Measurements from ENCODE around the gene ADPRH.

ADPRH gene

DNA sequence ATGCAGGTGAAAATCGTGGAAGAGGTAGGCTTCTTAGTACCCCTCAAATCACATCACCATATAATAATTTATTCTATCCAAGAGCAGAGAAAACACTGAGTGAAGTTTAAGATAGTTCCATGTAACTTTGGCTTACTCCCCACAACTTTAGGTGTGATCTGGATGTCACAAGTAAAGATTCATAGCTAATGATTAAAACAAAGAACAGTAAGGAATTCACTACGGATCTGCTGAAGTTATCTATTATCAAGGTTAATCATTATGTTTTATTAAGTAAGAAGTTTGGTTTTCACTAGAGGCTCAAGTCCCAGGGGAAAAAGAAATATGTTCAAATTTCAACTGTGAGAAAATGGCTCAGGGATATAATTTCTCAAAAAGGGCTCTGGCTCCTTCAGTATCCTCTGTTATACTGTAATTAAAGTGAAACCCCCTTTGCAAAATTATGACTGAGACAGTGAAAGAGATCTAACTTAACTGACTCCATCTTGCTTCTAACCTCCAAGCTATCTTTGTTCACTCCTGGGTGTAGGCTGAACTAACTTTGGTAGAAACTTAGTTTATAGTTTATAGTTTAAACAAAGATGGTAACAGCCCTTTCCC lies 37.0 kb upstream of the ADPRH start:
- Histone ChIP-seq H3K9ac (ENCODE audit: low read length) (0 out of 2 replicates have a peak overlapping the region, but pooled peaks have one; percentile 26), H3K4me2 (ENCODE audit: low read length) (peak overlapping the region; percentile 49)
- TF ChIP-seq CTCF (IDR thresholded peaks at IDR 0.05; ENCODE audit: low read depth, low read length): no peak
- no peak for TF ChIP-seq EZH2phosphoT487 (IDR thresholded peaks at IDR 0.05; ENCODE audit: low read depth)

GRCh38 chr3:119543147-119543546 lies 36.1 kb upstream of the ADPRH start:
- no peaks in the 10 kb centered on the region; the same call in 1 of the 2 replicates for H3K9me3 ChIP-seq (ENCODE audit: insufficient read depth, low read length)
- H4K20me1 ChIP-seq (ENCODE audit: insufficient read depth, low read length): peaks cover 21% of the 10 kb centered on the region
- peak overlapping the region; percentile 49; the same call in 1 of the 2 replicates for H3K4me2 ChIP-seq (ENCODE audit: low read length)
- TF ChIP-seq EZH2phosphoT487 (IDR thresholded peaks at IDR 0.05; ENCODE audit: low read depth): no peak
- no peak for TF ChIP-seq CTCF (IDR thresholded peaks at IDR 0.05; ENCODE audit: low read depth, low read length)
- H3K9ac ChIP-seq (ENCODE audit: low read length): no peak overlapping the region
- peaks cover 81% of the 10 kb centered on the region for H3K4me1 ChIP-seq (ENCODE audit: low read length)
- H2AFZ ChIP-seq (ENCODE audit: low read depth, low read length): no peak overlapping the region
- peaks cover 100% of the 10 kb centered on the region for H3K79me2 ChIP-seq (ENCODE audit: low read length)
- no peak overlapping the region for H3K27ac ChIP-seq (ENCODE audit: low read length)
- no peak overlapping the region for H3K4me3 ChIP-seq (ENCODE audit: low read length)
- H3K27me3 ChIP-seq (ENCODE audit: low read depth, low read length): no peaks in the 10 kb centered on the region
- H3K36me3 ChIP-seq (replicated peaks; ENCODE audit: low read depth, low read length): peaks cover 80% of the 10 kb centered on the region

More for the DNA sequence above, 37.0 kb upstream of the ADPRH start:
- H2AFZ ChIP-seq (ENCODE audit: low read depth, low read length): no peak overlapping the region
- peaks cover 76% of the 10 kb centered on the region for H3K36me3 ChIP-seq (replicated peaks; ENCODE audit: low read depth, low read length)
- peaks cover 100% of the 10 kb centered on the region for H3K79me2 ChIP-seq (ENCODE audit: low read length)
- H3K4me1 ChIP-seq (ENCODE audit: low read length): peaks cover 73% of the 10 kb centered on the region
- H3K27ac ChIP-seq (ENCODE audit: low read length): peak overlapping the region; percentile 64
- H3K4me3 ChIP-seq (ENCODE audit: low read length): 0 out of 2 replicates have a peak overlapping the region, but pooled peaks have one; percentile 18
- no peaks in the 10 kb centered on the region; the same call in 1 of the 2 replicates for H3K9me3 ChIP-seq (ENCODE audit: insufficient read depth, low read length)
- H4K20me1 ChIP-seq (ENCODE audit: insufficient read depth, low read length): peaks cover 21% of the 10 kb centered on the region
- no peaks in the 10 kb centered on the region for H3K27me3 ChIP-seq (ENCODE audit: low read depth, low read length)

GRCh38 chr3:119547227-119547626 lies 32.1 kb upstream of the ADPRH start:
- Histone ChIP-seq H3K9me3 (ENCODE audit: insufficient read depth, low read length) (no peaks in the 10 kb centered on the region; the same call in 1 of the 2 replicates), H3K36me3 (replicated peaks; ENCODE audit: low read depth, low read length) (peaks cover 75% of the 10 kb centered on the region), H3K4me3 (ENCODE audit: low read length) (no peak overlapping the region), H2AFZ (ENCODE audit: low read depth, low read length) (no peak overlapping the region), H4K20me1 (ENCODE audit: insufficient read depth, low read length) (peaks cover 11% of the 10 kb centered on the region), H3K27me3 (ENCODE audit: low read depth, low read length) (no peaks in the 10 kb centered on the region), H3K27ac (ENCODE audit: low read length) (peak overlapping the region; percentile 48), H3K79me2 (ENCODE audit: low read length) (peaks cover 100% of the 10 kb centered on the region), H3K4me1 (ENCODE audit: low read length) (peaks cover 80% of the 10 kb centered on the region), H3K4me2 (ENCODE audit: low read length) (0 out of 2 replicates have a peak overlapping the region, but pooled peaks have one; percentile 22), H3K9ac (ENCODE audit: low read length) (no peak overlapping the region)
- TF ChIP-seq EZH2phosphoT487 (IDR thresholded peaks at IDR 0.05; ENCODE audit: low read depth) (no peak), CTCF (IDR thresholded peaks at IDR 0.05; ENCODE audit: low read depth, low read length) (no peak)

- Histone ChIP-seq H3K36me3 (replicated peaks; ENCODE audit: low read depth, low read length) (peaks cover 74% of the 10 kb centered on the region), H3K9ac (ENCODE audit: low read length) (no peak overlapping the region), H3K27ac (ENCODE audit: low read length) (peak overlapping the region; percentile 52), H2AFZ (ENCODE audit: low read depth, low read length) (no peak overlapping the region), H4K20me1 (ENCODE audit: insufficient read depth, low read length) (peaks cover 11% of the 10 kb centered on the region), H3K4me1 (ENCODE audit: low read length) (peaks cover 78% of the 10 kb centered on the region), H3K4me2 (ENCODE audit: low read length) (0 out of 2 replicates have a peak overlapping the region, but pooled peaks have one; percentile 0), H3K79me2 (ENCODE audit: low read length) (peaks cover 100% of the 10 kb centered on the region), H3K27me3 (ENCODE audit: low read depth, low read length) (no peaks in the 10 kb centered on the region), H3K9me3 (ENCODE audit: insufficient read depth, low read length) (no peaks in the 10 kb centered on the region; the same call in 1 of the 2 replicates), H3K4me3 (ENCODE audit: low read length) (no peak overlapping the region)
- TF ChIP-seq EZH2phosphoT487 (IDR thresholded peaks at IDR 0.05; ENCODE audit: low read depth) (no peak), CTCF (IDR thresholded peaks at IDR 0.05; ENCODE audit: low read depth, low read length) (no peak)
These were observed 31.0 kb upstream of the ADPRH start for GRCh38 chr3:119548341-119548740.

Data from OCI-LY3 (cell line).